HCT116 (cell line): ENCODE results near the gene NUP188. TPM values are rescaled to one million over a fixed set of nuclear protein-coding genes. Genes with fewer than 3 reads are reported as not detected.
"Not testable (repeated sequence)": the region's sequence is repeated elsewhere in the genome, so short reads cannot be mapped to it uniquely, and the experiment has no call there.

Experiments
- ATAC-seq: fragments of 200-7000 bp; cut with Tn5 transposase; 2 replicates; pipeline ENCODE4 v1.9.1; 2020; ENCODE audit warnings: mild to moderate bottlenecking, moderate library complexity
- BruUV-seq: library from RNA; stranded (reverse); fragments of 400-500 nt; replicated peaks from 2 replicates; lab custom pipeline; 2021; lab: Mats Ljungman, UMichigan
- CTCF ChIA-PET: fragments of 300-600 bp; sonication (Branson Sonifier 250); formaldehyde crosslinking; loops from one replicate; lab custom pipeline; 2021; ENCODE audit warnings: antibody characterized with exemption; lab: Charles Lee
- POLR2A ChIA-PET: fragments of 300-600, 350-600 bp; sonication (Branson Sonifier 250); formaldehyde crosslinking; loops from one replicate; lab custom pipeline; 2021; ENCODE audit warnings: antibody characterized with exemption; lab: Charles Lee
- RAD21 ChIA-PET, 2 experiments: fragments of 300-600 bp; sonication (Branson Sonifier 250); formaldehyde crosslinking; loops; one replicate each; lab custom pipeline; 2023; ENCODE audit warnings: low total read pairs in 2 of 2; ENCODE audit not compliant: uncharacterized antibody in 2 of 2, unreplicated experiment in 2 of 2, low non-redundant PET in 1 of 2; lab: Charles Lee
- DNase-seq: peaks from one replicate; pipeline ENCODE4 v3.0.0-alpha.2; 2010; ENCODE audit warnings: low read depth, low spot score
- H2AFZ ChIP-seq: fragments of 200-600 bp; shearing (Covaris generic), sonication (generic); 2 replicates; pipeline ENCODE4 v1.6.1; 2017; ENCODE audit warnings: low read depth, mixed run types, mixed read lengths, antibody characterized with exemption, low read length; ENCODE audit not compliant: poor library complexity, severe bottlenecking
- H3K27ac ChIP-seq: 2 replicates; pipeline ENCODE4 v1.5.1; 2012; ENCODE audit warnings: low read depth, low read length
- H3K27me3 ChIP-seq: fragments of 200-600 bp; sonication (generic); 2 replicates; pipeline ENCODE4 v1.6.1; 2016; ENCODE audit warnings: mixed run types, low read length, mixed read lengths; ENCODE audit not compliant: insufficient read depth
- H3K36me3 ChIP-seq, 2 experiments: fragments of 200-500 bp in 1 of 2; fragments of 200-600 bp in 1 of 2; sonication (Bioruptor generic) in 1 of 2; sonication (generic) in 1 of 2; 2 replicates each; pipeline versions ENCODE4 v1.5.1 to v1.6.1; 2014 to 2016; ENCODE audit warnings: low read length in 2 of 2, inconsistent platforms in 1 of 2, mixed read lengths in 1 of 2, mixed run types in 1 of 2; ENCODE audit not compliant: insufficient read depth in 2 of 2, control insufficient read depth in 1 of 2
- H3K4me1 ChIP-seq, 2 experiments: fragments of 200-600 bp in 1 of 2; sonication (generic) in 1 of 2; 2 replicates each; pipeline versions ENCODE4 v1.5.1 to v1.6.1; 2012 to 2017; ENCODE audit warnings: low read length in 2 of 2, inconsistent platforms in 1 of 2, mild to moderate bottlenecking in 1 of 2, mixed read lengths in 1 of 2, mixed run types in 1 of 2, moderate library complexity in 1 of 2; ENCODE audit not compliant: insufficient read depth in 2 of 2, control insufficient read depth in 1 of 2
- H3K4me2 ChIP-seq: fragments of 200-600 bp; sonication (generic); 2 replicates; pipeline ENCODE4 v1.6.1; 2017; ENCODE audit warnings: mixed run types, low read length, mixed read lengths
- H3K4me3 ChIP-seq, 2 experiments: fragments of 200-600 bp in 1 of 2; sonication (generic) in 1 of 2; replicated peaks in 1 of 2; 2 replicates each; pipeline ENCODE4 v1.5.1; 2011 to 2016; ENCODE audit warnings: low read length in 2 of 2, control low read depth in 1 of 2, low read depth in 1 of 2, mild to moderate bottlenecking in 1 of 2, mixed read lengths in 1 of 2, mixed run types in 1 of 2
- H3K79me2 ChIP-seq: fragments of 200-600 bp; sonication (generic); 2 replicates; pipeline ENCODE4 v1.6.1; 2017; ENCODE audit warnings: mild to moderate bottlenecking, mixed run types, low read length, moderate library complexity, mixed read lengths; ENCODE audit not compliant: insufficient read depth
- H3K9ac ChIP-seq: fragments of 200-600 bp; sonication (generic); 2 replicates; pipeline ENCODE4 v1.6.1; 2016; ENCODE audit warnings: low read length, mixed read lengths
- H3K9me2 ChIP-seq: fragments of 200-600 bp; sonication (generic), shearing (Covaris generic); 2 replicates; pipeline ENCODE4 v1.6.1; 2017; ENCODE audit warnings: mixed run types, mild to moderate bottlenecking, moderate library complexity; ENCODE audit not compliant: insufficient read depth
- H3K9me3 ChIP-seq, 2 experiments: fragments of 200-500 bp in 1 of 2; fragments of 200-600 bp in 1 of 2; sonication (Bioruptor generic) in 1 of 2; sonication (generic) in 1 of 2; 2 replicates each; pipeline ENCODE4 v1.6.1; 2014 to 2017; ENCODE audit warnings: low read length in 2 of 2, mixed read lengths in 2 of 2, inconsistent platforms in 1 of 2, low read depth in 1 of 2, mild to moderate bottlenecking in 1 of 2, mixed run types in 1 of 2, moderate library complexity in 1 of 2; ENCODE audit not compliant: control insufficient read depth in 1 of 2, insufficient read depth in 1 of 2
- H4K20me1 ChIP-seq: fragments of 200-600 bp; sonication (generic), shearing (Covaris generic); 2 replicates; pipeline ENCODE4 v1.6.1; 2017; ENCODE audit warnings: mixed run types, mild to moderate bottlenecking, moderate library complexity; ENCODE audit not compliant: insufficient read depth
- ELF1 ChIP-seq: IDR thresholded peaks from 2 replicates; pipeline ENCODE4 v1.6.1; 2012; ENCODE audit warnings: low read depth, borderline replicate concordance
- RAD21 ChIP-seq: IDR thresholded peaks from 2 replicates; pipeline ENCODE4 v1.6.1; 2012; ENCODE audit warnings: low read depth, mild to moderate bottlenecking
- ZFX ChIP-seq: fragments of 450-650 bp; IDR thresholded peaks from 2 replicates; pipeline ENCODE4 v1.6.1; 2017
- ZNF274 ChIP-seq: fragments of 200-500 bp; sonication (Bioruptor generic); IDR thresholded peaks from 2 replicates; pipeline ENCODE4 v1.6.1; 2014; ENCODE audit warnings: mild to moderate bottlenecking, low read depth, low read length, inconsistent platforms
- intact Hi-C: fragments of 100-400 bp; cut with micrococcal nuclease; formaldehyde crosslinking; loops from 2 replicates; pipeline ENCODE4 v1.10.0; 2022
- total RNA-seq: library from RNA; stranded (reverse); gene quantifications from one replicate; pipeline ENCODE4 v1.2.1, GENCODE V29; 2021; ENCODE audit not compliant: unreplicated experiment
- TF ChIP-seq, protein P1 (sequence below): IDR thresholded peaks from 2 replicates; pipeline ENCODE4 v1.6.1; 2012; ENCODE audit warnings: low read depth

The NUP188 gene
- total RNA-seq, 1 experiment from 2014 or later: 115 TPM

- TF ChIP-seq ZFX (no peak), RAD21 (no peak), ELF1 (no peak)
- TF ChIP-seq, protein P1, sequence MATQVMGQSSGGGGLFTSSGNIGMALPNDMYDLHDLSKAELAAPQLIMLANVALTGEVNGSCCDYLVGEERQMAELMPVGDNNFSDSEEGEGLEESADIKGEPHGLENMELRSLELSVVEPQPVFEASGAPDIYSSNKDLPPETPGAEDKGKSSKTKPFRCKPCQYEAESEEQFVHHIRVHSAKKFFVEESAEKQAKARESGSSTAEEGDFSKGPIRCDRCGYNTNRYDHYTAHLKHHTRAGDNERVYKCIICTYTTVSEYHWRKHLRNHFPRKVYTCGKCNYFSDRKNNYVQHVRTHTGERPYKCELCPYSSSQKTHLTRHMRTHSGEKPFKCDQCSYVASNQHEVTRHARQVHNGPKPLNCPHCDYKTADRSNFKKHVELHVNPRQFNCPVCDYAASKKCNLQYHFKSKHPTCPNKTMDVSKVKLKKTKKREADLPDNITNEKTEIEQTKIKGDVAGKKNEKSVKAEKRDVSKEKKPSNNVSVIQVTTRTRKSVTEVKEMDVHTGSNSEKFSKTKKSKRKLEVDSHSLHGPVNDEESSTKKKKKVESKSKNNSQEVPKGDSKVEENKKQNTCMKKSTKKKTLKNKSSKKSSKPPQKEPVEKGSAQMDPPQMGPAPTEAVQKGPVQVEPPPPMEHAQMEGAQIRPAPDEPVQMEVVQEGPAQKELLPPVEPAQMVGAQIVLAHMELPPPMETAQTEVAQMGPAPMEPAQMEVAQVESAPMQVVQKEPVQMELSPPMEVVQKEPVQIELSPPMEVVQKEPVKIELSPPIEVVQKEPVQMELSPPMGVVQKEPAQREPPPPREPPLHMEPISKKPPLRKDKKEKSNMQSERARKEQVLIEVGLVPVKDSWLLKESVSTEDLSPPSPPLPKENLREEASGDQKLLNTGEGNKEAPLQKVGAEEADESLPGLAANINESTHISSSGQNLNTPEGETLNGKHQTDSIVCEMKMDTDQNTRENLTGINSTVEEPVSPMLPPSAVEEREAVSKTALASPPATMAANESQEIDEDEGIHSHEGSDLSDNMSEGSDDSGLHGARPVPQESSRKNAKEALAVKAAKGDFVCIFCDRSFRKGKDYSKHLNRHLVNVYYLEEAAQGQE: no peak
These were observed 775 bp upstream of the NUP188 start (continued) for GRCh38 chr9:128946571-128947276.

GRCh38 chr9:128947277-128947526 lies 297 bp upstream of the NUP188 start:
- peak overlapping the region; percentile 95 for H3K4me2 ChIP-seq
- no peak overlapping the region for H2AFZ ChIP-seq
- ChIA-PET POLR2A (no interaction called here), CTCF (interaction anchor here (1.2 kb wide), 1 partner anchor 223 kb away, joined by 3 read pairs; the partner anchor contains the start of gene ZDHHC12), RAD21 (no interaction called here)
- H3K4me3 ChIP-seq: peak overlapping the region; percentile 90 to 100
- peaks cover 8 to 18% of the 10 kb centered on the region in 2 experiments; a peak in 2 of 4 replicates for H3K4me1 ChIP-seq
- H3K9ac ChIP-seq: peak overlapping the region; percentile 100
- no peaks in the 10 kb centered on the region for H3K9me3 ChIP-seq
- no TSS peak for BruUV-seq
- no peaks in the 10 kb centered on the region for H4K20me1 ChIP-seq
- H3K27me3 ChIP-seq: no peaks in the 10 kb centered on the region
- DNase-seq: no peak
- TF ChIP-seq ZFX (peak; percentile 65; the same call in 1 of the 2 replicates), ZNF274 (no peak)
- H3K27ac ChIP-seq: peak overlapping the region; percentile 94
- intact Hi-C loops: no loop called here
- H3K79me2 ChIP-seq: peaks cover 37% of the 10 kb centered on the region
- peaks cover 2 to 5% of the 10 kb centered on the region in 2 experiments; a peak in 1 of 4 replicates for H3K36me3 ChIP-seq
- ATAC-seq: no peak; the same call in 1 of the 2 replicates
- no peaks in the 10 kb centered on the region for H3K9me2 ChIP-seq

DNA sequence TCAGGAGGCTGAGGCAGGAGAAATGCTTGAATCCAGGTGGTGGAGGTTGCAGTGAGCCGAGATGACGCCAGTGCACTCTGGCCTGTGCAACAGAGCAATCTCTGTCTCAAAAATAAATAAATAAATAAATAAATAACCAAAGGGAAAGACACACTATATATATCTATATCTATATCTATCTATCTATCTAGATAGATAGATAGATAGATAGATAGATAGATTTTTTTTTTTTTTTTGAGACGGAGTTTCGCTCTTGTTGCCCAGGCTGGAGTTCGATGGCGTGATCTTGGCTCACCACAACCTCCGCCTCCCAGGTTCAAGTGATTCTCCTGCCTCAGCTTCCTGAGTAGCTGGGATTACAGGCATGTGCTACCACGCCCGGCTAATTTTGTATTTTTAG lies 13.9 kb downstream of the NUP188 start:
- DNase-seq, H3K27me3 ChIP-seq, H3K4me1 ChIP-seq, H3K79me2 ChIP-seq, H3K4me3 ChIP-seq, H3K27ac ChIP-seq, POLR2A ChIA-PET, CTCF ChIA-PET, RAD21 ChIA-PET, H3K9me3 ChIP-seq, ATAC-seq, BruUV-seq, H4K20me1 ChIP-seq, H3K4me2 ChIP-seq, H3K9ac ChIP-seq, intact Hi-C loops, H3K9me2 ChIP-seq, H2AFZ ChIP-seq: not testable (repeated sequence)
- H3K36me3 ChIP-seq: peaks cover 37 to 42% of the 10 kb centered on the region in 2 experiments
